Stimulated activated CD8-positive, alpha-beta memory T cell treated with anti-CD3 and anti-CD28 coated beads, Interleukin-7, amount 100 ng/mL, for 48 hours (primary cell): ENCODE results near the gene THBS2.

Experiments
- DNase-seq, 2 donors: peaks; one replicate each; pipeline ENCODE4 v3.0.0-alpha.2; 2020; ENCODE audit warnings: low read depth in 1 of 2; ENCODE audit errors: extremely low read depth in 1 of 2

The THBS2 gene

GRCh38 chr6:169251371-169251802 is 2.3 kb downstream of the THBS2 start:
- no peak for DNase-seq

GRCh38 chr6:169250660-169251059 is 3.0 kb downstream of the THBS2 start:
- DNase-seq: no peak

- no peak for DNase-seq
Observed at GRCh38 chr6:169249057-169249456, 4.6 kb downstream of the THBS2 start.

- no peak for DNase-seq
Observed at GRCh38 chr6:169248521-169248971, 5.1 kb downstream of the THBS2 start.

- no peak for DNase-seq
Observed at GRCh38 chr6:169247991-169248390, 5.7 kb downstream of the THBS2 start.

- DNase-seq: no peak
Observed at GRCh38 chr6:169247419-169247818, 6.2 kb downstream of the THBS2 start.

- no peak for DNase-seq
Observed at GRCh38 chr6:169246445-169246844, 7.2 kb downstream of the THBS2 start.

GRCh38 chr6:169244684-169245383 is 8.8 kb downstream of the THBS2 start:
- no peak for DNase-seq

- no peak for DNase-seq
Observed at GRCh38 chr6:169243661-169244060, 10.0 kb downstream of the THBS2 start.

GRCh38 chr6:169243186-169243585 is 10.5 kb downstream of the THBS2 start:
- DNase-seq: no peak

GRCh38 chr6:169241688-169242350 is 11.8 kb downstream of the THBS2 start:
- DNase-seq: no peak

GRCh38 chr6:169240591-169241390 is 12.9 kb downstream of the THBS2 start:
- no peak for DNase-seq

GRCh38 chr6:169240125-169240524 is 13.5 kb downstream of the THBS2 start:
- no peak for DNase-seq

GRCh38 chr6:169239181-169239580 is 14.5 kb downstream of the THBS2 start:
- no peak for DNase-seq

GRCh38 chr6:169238766-169239165 is 14.9 kb downstream of the THBS2 start:
- no peak for DNase-seq

- no peak for DNase-seq
Observed at GRCh38 chr6:169237496-169238134, 16.0 kb downstream of the THBS2 start.

- DNase-seq: no peak
Observed at GRCh38 chr6:169236988-169237387, 16.7 kb downstream of the THBS2 start.

GRCh38 chr6:169236545-169236944 is 17.1 kb downstream of the THBS2 start:
- no peak for DNase-seq

GRCh38 chr6:169235286-169235685 is 18.4 kb downstream of the THBS2 start:
- DNase-seq: no peak

GRCh38 chr6:169234634-169235033 is 19.0 kb downstream of the THBS2 start:
- DNase-seq: no peak

GRCh38 chr6:169233832-169234231 is 19.8 kb downstream of the THBS2 start:
- DNase-seq: no peak
